GM23338 (cell line): Measurements from ENCODE around the gene NFXL1. TPM values are rescaled to one million over a fixed set of nuclear protein-coding genes. Genes with fewer than 3 reads are reported as not detected.

Source experiments
- ATAC-seq: fragments of 200-7000 bp; cut with Tn5 transposase; 3 replicates; pipeline ENCODE4 v1.9.1; 2020
- DNase-seq: peaks from one replicate; pipeline ENCODE4 v3.0.0-alpha.2; 2015; ENCODE audit warnings: low spot score
- H2AFZ ChIP-seq: fragments of 200-600 bp; sonication (generic); 2 replicates; pipeline ENCODE4 v1.8.0; 2016; ENCODE audit warnings: antibody characterized with exemption, mild to moderate bottlenecking, moderate library complexity
- H3F3A ChIP-seq: fragments of 200-600 bp; sonication (generic); replicated peaks from 2 replicates; pipeline ENCODE4 v1.8.0; 2017; ENCODE audit warnings: antibody characterized with exemption, mixed run types, low read depth
- H3K27ac ChIP-seq: fragments of 200-600 bp; sonication (generic); 2 replicates; pipeline ENCODE4 v1.6.1; 2016; ENCODE audit warnings: low read depth
- H3K27me3 ChIP-seq: fragments of 200-600 bp; sonication (generic); 2 replicates; pipeline ENCODE4 v1.8.0; 2016; ENCODE audit warnings: mild to moderate bottlenecking, mixed run types, moderate library complexity; ENCODE audit not compliant: insufficient read depth
- H3K36me3 ChIP-seq: fragments of 200-600 bp; sonication (generic); 2 replicates; pipeline ENCODE4 v1.8.0; 2016; ENCODE audit warnings: mild to moderate bottlenecking; ENCODE audit not compliant: insufficient read depth
- H3K4me1 ChIP-seq: fragments of 200-600 bp; sonication (generic); 2 replicates; pipeline ENCODE4 v1.8.0; 2016; ENCODE audit warnings: mild to moderate bottlenecking, moderate library complexity; ENCODE audit not compliant: insufficient read depth
- H3K4me2 ChIP-seq: fragments of 200-600 bp; sonication (generic); 2 replicates; pipeline ENCODE4 v1.7.1; 2017; ENCODE audit warnings: mixed run types
- H3K4me3 ChIP-seq: fragments of 200-600 bp; sonication (generic); 2 replicates; pipeline ENCODE4 v1.6.1; 2016; ENCODE audit warnings: mixed run types
- H3K79me2 ChIP-seq: fragments of 200-600 bp; sonication (generic); replicated peaks from 2 replicates; pipeline ENCODE4 v1.8.0; 2017; ENCODE audit warnings: mild to moderate bottlenecking; ENCODE audit not compliant: insufficient read depth
- H3K9me2 ChIP-seq: fragments of 200-600 bp; sonication (generic); 2 replicates; pipeline ENCODE4 v1.8.0; 2017; ENCODE audit not compliant: insufficient read depth
- H4K20me1 ChIP-seq: fragments of 200-600 bp; sonication (generic); replicated peaks from 2 replicates; pipeline ENCODE4 v1.8.0; 2017; ENCODE audit warnings: mild to moderate bottlenecking; ENCODE audit not compliant: insufficient read depth
- H3K27ac Mint-ChIP-seq: 2 replicates; pipeline ENCODE4 v1.8.0; 2020; ENCODE audit warnings: inconsistent platforms, mild to moderate bottlenecking, moderate library complexity, mixed read lengths
- H3K27me3 Mint-ChIP-seq: 3 replicates; pipeline ENCODE4 v1.8.0; 2022; ENCODE audit warnings: low read depth, mild to moderate bottlenecking, moderate library complexity, mixed read lengths, inconsistent platforms; ENCODE audit not compliant: insufficient read depth, poor library complexity
- H3K36me3 Mint-ChIP-seq: 3 replicates; pipeline ENCODE4 v1.8.0; 2021; ENCODE audit warnings: low read depth, mild to moderate bottlenecking, inconsistent platforms, moderate library complexity, mixed read lengths
- H3K4me1 Mint-ChIP-seq: 3 replicates; pipeline ENCODE4 v1.8.0; 2020; ENCODE audit warnings: mild to moderate bottlenecking, inconsistent platforms, mixed read lengths
- H3K4me3 Mint-ChIP-seq: 3 replicates; pipeline ENCODE4 v1.8.0; 2021; ENCODE audit warnings: moderate library complexity, mild to moderate bottlenecking, inconsistent platforms, mixed read lengths
- H3K9me3 Mint-ChIP-seq: 3 replicates; pipeline ENCODE4 v1.8.0; 2020; ENCODE audit warnings: moderate library complexity, mild to moderate bottlenecking, inconsistent platforms, mixed read lengths
- EZH2 ChIP-seq: fragments of 200-600 bp; sonication (generic); IDR thresholded peaks from one replicate; pipeline ENCODE4 v1.8.0; 2017; ENCODE audit warnings: antibody characterized with exemption, mild to moderate bottlenecking, low read depth; ENCODE audit not compliant: unreplicated experiment
- NANOG ChIP-seq: IDR thresholded peaks from 2 replicates; pipeline ENCODE4 v1.6.1; 2016; ENCODE audit warnings: antibody characterized with exemption, borderline replicate concordance
- POLR2AphosphoS5 ChIP-seq: IDR thresholded peaks from 2 replicates; pipeline ENCODE4 v1.6.1; 2016; ENCODE audit warnings: antibody characterized with exemption, low read depth
- ZNF114 ChIP-seq: fragments of 250-450 bp; sonication (Bioruptor Pico); IDR thresholded peaks from 2 replicates; pipeline ENCODE4 v1.5.0; 2020; ENCODE audit warnings: mild to moderate bottlenecking, moderate library complexity
- ZNF331 ChIP-seq: fragments of 250-450 bp; sonication (Bioruptor Pico); IDR thresholded peaks from 2 replicates; pipeline ENCODE4 v1.5.0; 2020; ENCODE audit warnings: low read depth, mild to moderate bottlenecking, moderate library complexity
- polyA plus RNA-seq: library from polyadenylated mRNA; unstranded; fragments of >200 nt; fragmentation: Nextera tagmentation; extraction: Ambion mirVana; gene quantifications from 2 replicates; pipeline ENCODE4 v1.2.1, GENCODE V29; 2016
- total RNA-seq: library from RNA; depleted of rRNA; stranded (reverse); fragments of >200 nt; shearing (Covaris generic); gene quantifications from 2 replicates; pipeline ENCODE4 v1.2.3, GENCODE V29; 2014
- TF ChIP-seq, protein P1 (sequence below), 2 experiments: fragments of 200-600 bp in 1 of 2; sonication (generic) in 1 of 2; conservative IDR thresholded peaks; 2 replicates each; pipeline versions ENCODE4 v1.5.1 to v1.6.1; 2016 to 2017; ENCODE audit warnings: antibody characterized with exemption in 2 of 2, low read depth in 2 of 2, mild to moderate bottlenecking in 2 of 2, moderate library complexity in 1 of 2

The NFXL1 gene
- total and polyA plus RNA-seq, 2 experiments from 2014 or later: 19.4 to 31.7 TPM

GRCh38 chr4:47839259-47839658 lies 75.1 kb downstream of the NFXL1 start:
- DNase-seq (peak; percentile 61), ATAC-seq (no peak)
- H3K4me3 ChIP-seq: no peak overlapping the region
- H3K27ac ChIP-seq: no peak overlapping the region
- Mint-ChIP-seq H3K27me3 (peaks cover 21% of the 10 kb centered on the region), H3K4me3 (no peak overlapping the region), H3K36me3 (peaks cover 8% of the 10 kb centered on the region; the same call in 1 of the 3 replicates), H3K4me1 (peaks cover 25% of the 10 kb centered on the region), H3K9me3 (no peaks in the 10 kb centered on the region), H3K27ac (no peak overlapping the region)
- H3K4me2 ChIP-seq: no peak overlapping the region
- H3K4me1 ChIP-seq: peaks cover 18% of the 10 kb centered on the region
- no peaks in the 10 kb centered on the region for H3K79me2 ChIP-seq
- H3F3A ChIP-seq: no peaks in the 10 kb centered on the region
- peaks cover 14% of the 10 kb centered on the region; the same call in 1 of the 2 replicates for H3K27me3 ChIP-seq
- H3K9me2 ChIP-seq: no peaks in the 10 kb centered on the region
- peaks cover 5% of the 10 kb centered on the region; the same call in 1 of the 2 replicates for H3K36me3 ChIP-seq
- peaks cover 12% of the 10 kb centered on the region for H4K20me1 ChIP-seq
- H2AFZ ChIP-seq: no peak overlapping the region
- TF ChIP-seq NANOG (no peak), ZNF331 (CRISPR knock-in tag) (no peak), POLR2AphosphoS5 (no peak)
- TF ChIP-seq, protein P1, sequence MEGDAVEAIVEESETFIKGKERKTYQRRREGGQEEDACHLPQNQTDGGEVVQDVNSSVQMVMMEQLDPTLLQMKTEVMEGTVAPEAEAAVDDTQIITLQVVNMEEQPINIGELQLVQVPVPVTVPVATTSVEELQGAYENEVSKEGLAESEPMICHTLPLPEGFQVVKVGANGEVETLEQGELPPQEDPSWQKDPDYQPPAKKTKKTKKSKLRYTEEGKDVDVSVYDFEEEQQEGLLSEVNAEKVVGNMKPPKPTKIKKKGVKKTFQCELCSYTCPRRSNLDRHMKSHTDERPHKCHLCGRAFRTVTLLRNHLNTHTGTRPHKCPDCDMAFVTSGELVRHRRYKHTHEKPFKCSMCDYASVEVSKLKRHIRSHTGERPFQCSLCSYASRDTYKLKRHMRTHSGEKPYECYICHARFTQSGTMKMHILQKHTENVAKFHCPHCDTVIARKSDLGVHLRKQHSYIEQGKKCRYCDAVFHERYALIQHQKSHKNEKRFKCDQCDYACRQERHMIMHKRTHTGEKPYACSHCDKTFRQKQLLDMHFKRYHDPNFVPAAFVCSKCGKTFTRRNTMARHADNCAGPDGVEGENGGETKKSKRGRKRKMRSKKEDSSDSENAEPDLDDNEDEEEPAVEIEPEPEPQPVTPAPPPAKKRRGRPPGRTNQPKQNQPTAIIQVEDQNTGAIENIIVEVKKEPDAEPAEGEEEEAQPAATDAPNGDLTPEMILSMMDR (conservative IDR thresholded peaks at IDR 0.05; ENCODE audit: low read depth in 2 of 2): peak; percentile 49 to 53; a peak in 3 of 4 replicates

- Histone ChIP-seq H3K36me3 (no peaks in the 10 kb centered on the region), H3F3A (no peaks in the 10 kb centered on the region), H3K4me3 (peak overlapping the region; percentile 79), H3K27ac (no peak overlapping the region), H3K4me1 (peaks cover 18% of the 10 kb centered on the region), H3K27me3 (peaks cover 14% of the 10 kb centered on the region; the same call in 1 of the 2 replicates), H3K4me2 (peak overlapping the region; percentile 93), H2AFZ (no peak overlapping the region), H3K9me2 (no peaks in the 10 kb centered on the region), H4K20me1 (peaks cover 12% of the 10 kb centered on the region), H3K79me2 (no peaks in the 10 kb centered on the region)
- H3K9me3 Mint-ChIP-seq: peaks cover under 1% of the 10 kb centered on the region; the same call in 1 of the 3 replicates
- H3K27me3 Mint-ChIP-seq: peaks cover 21% of the 10 kb centered on the region
- H3K36me3 Mint-ChIP-seq: peaks cover under 1% of the 10 kb centered on the region; the same call in 1 of the 3 replicates
- H3K4me3 Mint-ChIP-seq: peak overlapping the region; percentile 79
- DNase-seq: peak; percentile 61
- peak; percentile 9 for ATAC-seq
- H3K27ac Mint-ChIP-seq: no peak overlapping the region
- TF ChIP-seq, protein P1 (conservative IDR thresholded peaks at IDR 0.05; ENCODE audit: low read depth in 2 of 2): peak in 1 of 2 experiments; percentile 39; a peak in 3 of 4 replicates
- TF ChIP-seq ZNF114 (CRISPR knock-in tag): no peak
- H3K4me1 Mint-ChIP-seq: peaks cover 25% of the 10 kb centered on the region
Measured at GRCh38 chr4:47838445-47838844, 75.9 kb downstream of the NFXL1 start.

DNA sequence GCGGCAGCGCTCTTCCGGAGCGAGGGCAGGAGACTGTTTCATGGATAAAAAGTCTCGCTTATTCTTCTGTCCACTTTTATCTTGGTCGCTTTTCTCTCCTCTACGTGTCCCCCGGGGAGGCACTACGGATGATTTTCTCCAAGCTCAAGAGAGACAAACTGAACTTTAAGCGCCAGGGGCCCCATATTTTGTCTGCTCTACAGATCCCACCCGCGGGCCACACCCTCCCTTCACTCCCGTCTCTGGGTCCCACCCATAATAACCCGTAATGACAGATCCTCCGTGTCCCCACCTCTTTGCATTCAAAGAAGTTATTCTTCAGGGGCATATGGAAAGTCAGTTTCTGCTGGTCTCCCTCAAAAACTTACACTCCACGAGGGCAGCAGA lies 76.5 kb downstream of the NFXL1 start, which contains the start of gene CORIN:
TSS of gene CORIN (minus strand) at position 160 of the 387 bp plus-strand sequence. CDS start at position 42, 118 bp downstream.
- Histone ChIP-seq H3K36me3 (no peaks in the 10 kb centered on the region), H3K27me3 (peaks cover 14% of the 10 kb centered on the region; the same call in 1 of the 2 replicates), H3K79me2 (no peaks in the 10 kb centered on the region), H3K9me2 (no peaks in the 10 kb centered on the region), H3F3A (no peaks in the 10 kb centered on the region), H3K4me2 (peak within 1 kb of the TSS; percentile 93), H3K4me3 (peak within 1 kb of the TSS; percentile 79), H3K4me1 (peaks cover 18% of the 10 kb centered on the region), H3K27ac (no peak within 1 kb of the TSS), H2AFZ (peak within 1 kb of the TSS; percentile 82), H4K20me1 (peaks cover 12% of the 10 kb centered on the region)
- peak; percentile 2 for DNase-seq
- peaks cover 25% of the 10 kb centered on the region for H3K4me1 Mint-ChIP-seq
- peak within 1 kb of the TSS; percentile 79 for H3K4me3 Mint-ChIP-seq
- H3K27me3 Mint-ChIP-seq: peaks cover 21% of the 10 kb centered on the region
- ATAC-seq: no peak
- H3K27ac Mint-ChIP-seq: no peak within 1 kb of the TSS
- H3K36me3 Mint-ChIP-seq: peaks cover 6% of the 10 kb centered on the region; the same call in 1 of the 3 replicates
- peaks cover 6% of the 10 kb centered on the region; the same call in 2 of the 3 replicates for H3K9me3 Mint-ChIP-seq
- no peak for TF ChIP-seq ZNF331 (CRISPR knock-in tag)
- TF ChIP-seq, protein P1 (conservative IDR thresholded peaks at IDR 0.05; ENCODE audit: low read depth in 2 of 2): no peak
- TF ChIP-seq EZH2: no peak
- TF ChIP-seq POLR2AphosphoS5: no peak
